DND-41 (cell line): ENCODE data around the gene SLC35F3.

Experiments
- EZH2 ChIP-seq: IDR thresholded peaks from 3 replicates; pipeline ENCODE4 v1.6.1; 2012; ENCODE audit warnings: borderline replicate concordance, low read depth, mild to moderate bottlenecking, moderate library complexity, low read length, inconsistent platforms; ENCODE audit not compliant: severe bottlenecking
- TF ChIP-seq, protein P1 (sequence below): IDR thresholded peaks from 2 replicates; pipeline ENCODE4 v1.5.1; 2012; ENCODE audit warnings: borderline replicate concordance, low read length, moderate library complexity, mild to moderate bottlenecking; ENCODE audit not compliant: poor library complexity, severe bottlenecking; ENCODE audit errors: extremely low read depth

- TF ChIP-seq EZH2, result no peak
- TF ChIP-seq, protein P1, sequence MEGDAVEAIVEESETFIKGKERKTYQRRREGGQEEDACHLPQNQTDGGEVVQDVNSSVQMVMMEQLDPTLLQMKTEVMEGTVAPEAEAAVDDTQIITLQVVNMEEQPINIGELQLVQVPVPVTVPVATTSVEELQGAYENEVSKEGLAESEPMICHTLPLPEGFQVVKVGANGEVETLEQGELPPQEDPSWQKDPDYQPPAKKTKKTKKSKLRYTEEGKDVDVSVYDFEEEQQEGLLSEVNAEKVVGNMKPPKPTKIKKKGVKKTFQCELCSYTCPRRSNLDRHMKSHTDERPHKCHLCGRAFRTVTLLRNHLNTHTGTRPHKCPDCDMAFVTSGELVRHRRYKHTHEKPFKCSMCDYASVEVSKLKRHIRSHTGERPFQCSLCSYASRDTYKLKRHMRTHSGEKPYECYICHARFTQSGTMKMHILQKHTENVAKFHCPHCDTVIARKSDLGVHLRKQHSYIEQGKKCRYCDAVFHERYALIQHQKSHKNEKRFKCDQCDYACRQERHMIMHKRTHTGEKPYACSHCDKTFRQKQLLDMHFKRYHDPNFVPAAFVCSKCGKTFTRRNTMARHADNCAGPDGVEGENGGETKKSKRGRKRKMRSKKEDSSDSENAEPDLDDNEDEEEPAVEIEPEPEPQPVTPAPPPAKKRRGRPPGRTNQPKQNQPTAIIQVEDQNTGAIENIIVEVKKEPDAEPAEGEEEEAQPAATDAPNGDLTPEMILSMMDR, result no peak
These were observed 243.9 kb downstream of the SLC35F3 start for GRCh38 chr1:234148350-234148749.
